H1 (cell line): ENCODE data around the gene ETF1. TPM values are rescaled to one million over a fixed set of nuclear protein-coding genes. Genes with fewer than 3 reads are reported as not detected.
A peak's percentile ranks its signal among the peaks of the same experiment; 100 is the strongest.

Experiments used
- ASH2L ChIP-seq: fragments of 200-600, 300-600 bp; sonication (generic); IDR thresholded peaks from one replicate; pipeline ENCODE4 v1.7.1; 2017; ENCODE audit warnings: low read length
- BRCA1 ChIP-seq: IDR thresholded peaks from 2 replicates; pipeline ENCODE4 v1.6.1; 2012; ENCODE audit warnings: low read depth, low read length, improper control_type of control experiment
- CEBPB ChIP-seq: IDR thresholded peaks from 2 replicates; pipeline ENCODE4 v1.6.1; 2012; ENCODE audit warnings: low read depth, low read length
- E2F6 ChIP-seq: IDR thresholded peaks from 2 replicates; pipeline ENCODE4 v1.6.1; 2012; ENCODE audit warnings: inconsistent platforms
- EGR1 ChIP-seq: IDR thresholded peaks from 2 replicates; pipeline ENCODE4 v1.6.1; 2011; ENCODE audit warnings: low read depth, low read length, borderline replicate concordance
- EP300 ChIP-seq, 2 experiments: IDR thresholded peaks; 1 replicate in 1 of 2; 2 replicates in 1 of 2; pipeline ENCODE4 v1.6.1; 2011 to 2012; ENCODE audit warnings: low read depth in 2 of 2, low read length in 2 of 2, mild to moderate bottlenecking in 2 of 2, borderline replicate concordance in 1 of 2, inconsistent platforms in 1 of 2, moderate library complexity in 1 of 2
- EZH2 ChIP-seq: fragments of 200-600 bp; sonication (generic); IDR thresholded peaks from 2 replicates; pipeline ENCODE4 v1.7.1; 2012; ENCODE audit warnings: low read depth, mild to moderate bottlenecking, moderate library complexity, low read length, inconsistent platforms; ENCODE audit not compliant: severe bottlenecking
- GABPA ChIP-seq: IDR thresholded peaks from 2 replicates; pipeline ENCODE4 v1.6.1; 2011; ENCODE audit warnings: mild to moderate bottlenecking, low read length, moderate library complexity, borderline replicate concordance; ENCODE audit not compliant: insufficient read depth
- GTF2F1 ChIP-seq: IDR thresholded peaks from 2 replicates; pipeline ENCODE4 v1.6.1; 2012; ENCODE audit warnings: low read depth, low read length, improper control_type of control experiment, borderline replicate concordance
- JUND ChIP-seq: IDR thresholded peaks from 2 replicates; pipeline ENCODE4 v1.6.1; 2011; ENCODE audit warnings: mild to moderate bottlenecking, improper control_type of control experiment, low read length
- POLR2AphosphoS5 ChIP-seq: IDR thresholded peaks from 2 replicates; pipeline ENCODE4 v1.6.1; 2011; ENCODE audit warnings: low read depth, low read length
- RBBP5 ChIP-seq: IDR thresholded peaks from 2 replicates; pipeline ENCODE4 v1.7.1; 2012; ENCODE audit warnings: low read depth, mild to moderate bottlenecking, inconsistent platforms, low read length, moderate library complexity, borderline replicate concordance
- SAP30 ChIP-seq: fragments of 300-600 bp; sonication (generic); IDR thresholded peaks from 2 replicates; pipeline ENCODE4 v1.7.1; 2012; ENCODE audit warnings: low read length, moderate library complexity, mild to moderate bottlenecking, inconsistent platforms; ENCODE audit not compliant: insufficient read depth, insufficient replicate concordance
- SIN3A ChIP-seq, 2 experiments: IDR thresholded peaks in 1 of 2; conservative IDR thresholded peaks in 1 of 2; 2 replicates each; pipeline ENCODE4 v1.6.1; 2011 to 2012; ENCODE audit warnings: low read length in 2 of 2, improper control_type of control experiment in 1 of 2, low read depth in 1 of 2, mild to moderate bottlenecking in 1 of 2
- SIRT6 ChIP-seq: IDR thresholded peaks from one replicate; pipeline ENCODE4 v1.7.1; 2012; ENCODE audit warnings: low read length, inconsistent platforms
- SP4 ChIP-seq: IDR thresholded peaks from 2 replicates; pipeline ENCODE4 v1.6.1; 2012; ENCODE audit warnings: low read length, inconsistent platforms
- SUZ12 ChIP-seq: fragments of 200-600 bp; sonication (generic); IDR thresholded peaks from 2 replicates; pipeline ENCODE4 v1.6.1; 2012; ENCODE audit warnings: mild to moderate bottlenecking, inconsistent platforms, low read length, moderate library complexity, mixed read lengths
- polyA plus RNA-seq, 7 experiments: library from polyadenylated mRNA; depleted of rRNA in 3 of 7; stranded (reverse) in 5 of 7; unstranded in 2 of 7; fragments of >200 nt in 5 of 7; fragments of 200-250 nt in 2 of 7; gene quantifications; 1 replicate in 5 of 7; 2 replicates in 1 of 7; 4 replicates in 1 of 7; pipeline versions ENCODE4 v1.2.1 to v1.2.3, GENCODE V29; 2011 to 2013; ENCODE audit warnings: missing spikeins in 2 of 7, mixed read lengths in 2 of 7
- total RNA-seq: library from RNA; stranded (reverse); fragmentation: NEBNext Ultra II Directional; extraction: Animal tissue kit (Norgen Biotek cat#: 25700); gene quantifications from 2 replicates; pipeline ENCODE4 v1.2.1, GENCODE V29; 2021
- TF ChIP-seq, protein P1 (sequence below), 3 experiments: IDR thresholded peaks; 1 replicate in 2 of 3; 2 replicates in 1 of 3; pipeline versions ENCODE4 v1.5.1 to v1.6.1; 2011; ENCODE audit warnings: low read length in 3 of 3, mild to moderate bottlenecking in 3 of 3, inconsistent platforms in 2 of 3, low read depth in 1 of 3, moderate library complexity in 1 of 3; ENCODE audit not compliant: insufficient read depth in 1 of 3; ENCODE audit errors: control extremely low read depth in 1 of 3
- TF ChIP-seq, protein P2 (sequence below): IDR thresholded peaks from 2 replicates; pipeline ENCODE4 v1.6.1; 2011; ENCODE audit warnings: low read depth, mild to moderate bottlenecking, low read length; ENCODE audit not compliant: insufficient read depth

ETF1 gene
- total and polyA plus RNA-seq, 2 of the 8 experiments (the other 6 are each of a cell fraction or from before 2014, with no cell fraction given) = 50.5 to 168 TPM

GRCh38 chr5:138575194-138576015 is 32.4 kb upstream of the ETF1 start, which contains the start of gene HSPA9 (continued):
- TF ChIP-seq SAP30 (no peak), E2F6 (peak; percentile 90), SIRT6 (no peak), CEBPB (peak; percentile 98), EGR1 (peak; percentile 76), POLR2AphosphoS5 (peak; percentile 95), SIN3A (conservative IDR thresholded peaks at IDR 0.05 in 1 of 2, IDR thresholded peaks at IDR 0.05 in 1 of 2; ENCODE audit: low read depth in 1 of 2, low read length in 2 of 2) (peak in 1 of 2 experiments; percentile 89; a peak in 3 of 4 replicates), SUZ12 (peak; percentile 54; the same call in 1 of the 2 replicates), GTF2F1 (peak; percentile 52; the same call in 1 of the 2 replicates), GABPA (no peak), SP4 (peak; percentile 99), RBBP5 (peak; percentile 65; the same call in 1 of the 2 replicates), BRCA1 (no peak), EZH2 (no peak), EP300 (IDR thresholded peaks at IDR 0.05; ENCODE audit: borderline replicate concordance in 1 of 2, low read depth in 2 of 2, low read length in 2 of 2) (peak in 1 of 2 experiments; percentile 30; a peak in 1 of 3 replicates), JUND (no peak), ASH2L (peak; percentile 65)
- TF ChIP-seq, protein P1, sequence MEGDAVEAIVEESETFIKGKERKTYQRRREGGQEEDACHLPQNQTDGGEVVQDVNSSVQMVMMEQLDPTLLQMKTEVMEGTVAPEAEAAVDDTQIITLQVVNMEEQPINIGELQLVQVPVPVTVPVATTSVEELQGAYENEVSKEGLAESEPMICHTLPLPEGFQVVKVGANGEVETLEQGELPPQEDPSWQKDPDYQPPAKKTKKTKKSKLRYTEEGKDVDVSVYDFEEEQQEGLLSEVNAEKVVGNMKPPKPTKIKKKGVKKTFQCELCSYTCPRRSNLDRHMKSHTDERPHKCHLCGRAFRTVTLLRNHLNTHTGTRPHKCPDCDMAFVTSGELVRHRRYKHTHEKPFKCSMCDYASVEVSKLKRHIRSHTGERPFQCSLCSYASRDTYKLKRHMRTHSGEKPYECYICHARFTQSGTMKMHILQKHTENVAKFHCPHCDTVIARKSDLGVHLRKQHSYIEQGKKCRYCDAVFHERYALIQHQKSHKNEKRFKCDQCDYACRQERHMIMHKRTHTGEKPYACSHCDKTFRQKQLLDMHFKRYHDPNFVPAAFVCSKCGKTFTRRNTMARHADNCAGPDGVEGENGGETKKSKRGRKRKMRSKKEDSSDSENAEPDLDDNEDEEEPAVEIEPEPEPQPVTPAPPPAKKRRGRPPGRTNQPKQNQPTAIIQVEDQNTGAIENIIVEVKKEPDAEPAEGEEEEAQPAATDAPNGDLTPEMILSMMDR (IDR thresholded peaks at IDR 0.05; ENCODE audit: control extremely low read depth in 1 of 3, insufficient read depth in 1 of 3, low read depth in 1 of 3, low read length in 3 of 3) = no peak
- TF ChIP-seq, protein P2, sequence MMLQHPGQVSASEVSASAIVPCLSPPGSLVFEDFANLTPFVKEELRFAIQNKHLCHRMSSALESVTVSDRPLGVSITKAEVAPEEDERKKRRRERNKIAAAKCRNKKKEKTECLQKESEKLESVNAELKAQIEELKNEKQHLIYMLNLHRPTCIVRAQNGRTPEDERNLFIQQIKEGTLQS = no peak
